HepG2 (cell line): Measurements from ENCODE around the gene RASA3. TPM values are rescaled to one million over a fixed set of nuclear protein-coding genes. Genes with fewer than 3 reads are reported as not detected.

Experiments
- ATAC-seq: fragments of 200-7000 bp; cut with Tn5 transposase; 3 replicates; pipeline ENCODE4 v1.9.1; 2020; ENCODE audit warnings: mild to moderate bottlenecking, moderate library complexity
- BruUV-seq: library from RNA; stranded (reverse); fragments of 400-500 nt; replicated peaks from 2 replicates; lab custom pipeline; 2021; lab: Mats Ljungman, UMichigan
- CTCF ChIA-PET: fragments of 300-600 bp; formaldehyde crosslinking; extraction: SDS; loops from one replicate; lab custom pipeline; 2021; ENCODE audit warnings: low total read pairs, inconsistent platforms, low intra/inter-chr PET ratio; lab: Yijun Ruan, JAX
- POLR2A ChIA-PET: fragments of 350-600 bp; sonication (Branson Sonifier 250); formaldehyde crosslinking; loops from one replicate; lab custom pipeline; 2020; ENCODE audit warnings: antibody characterized with exemption, inconsistent platforms; lab: Yijun Ruan, JAX
- DNase-seq: peaks from one replicate; pipeline ENCODE4 v3.0.0-alpha.2; 2015; ENCODE audit warnings: low spot score
- FAIRE-seq: peaks from 3 replicates; lab custom pipeline; 2011; peaks lifted over from hg19 to GRCh38; lab: Jason Lieb, UNC
- H2AFZ ChIP-seq: one replicate; pipeline ENCODE4 v1.6.1; 2011; ENCODE audit warnings: low read length, inconsistent platforms
- H3K27ac ChIP-seq: fragments of 300-600 bp; 3 replicates; pipeline ENCODE4 v1.8.0; 2011; ENCODE audit warnings: mixed run types, mild to moderate bottlenecking, mixed read lengths, low read length, inconsistent platforms; ENCODE audit not compliant: insufficient read depth; ENCODE audit errors: extremely low read length
- H3K27me3 ChIP-seq, 2 experiments: fragments of 200-600 bp in 1 of 2; 2 replicates in 1 of 2; 3 replicates in 1 of 2; pipeline versions ENCODE4 v1.6.0 to v1.8.0; 2011; ENCODE audit warnings: low read length in 2 of 2, mild to moderate bottlenecking in 2 of 2, moderate library complexity in 2 of 2, inconsistent platforms in 1 of 2; ENCODE audit not compliant: insufficient read depth in 2 of 2, control insufficient read depth in 1 of 2
- H3K36me3 ChIP-seq, 2 experiments: fragments of 200-600 bp in 1 of 2; replicated peaks in 1 of 2; 2 replicates in 1 of 2; 3 replicates in 1 of 2; pipeline versions ENCODE4 v1.5.1 to v1.8.0; 2011; ENCODE audit warnings: low read length in 2 of 2, inconsistent platforms in 1 of 2; ENCODE audit not compliant: insufficient read depth in 2 of 2, control insufficient read depth in 1 of 2
- H3K4me1 ChIP-seq: 2 replicates; pipeline ENCODE4 v1.5.1; 2012; ENCODE audit warnings: low read length, inconsistent platforms; ENCODE audit not compliant: insufficient read depth
- H3K4me2 ChIP-seq: 2 replicates; pipeline ENCODE4 v1.6.0; 2011; ENCODE audit warnings: low read depth, low read length, inconsistent platforms
- H3K4me3 ChIP-seq, 3 experiments: fragments of 200-600 bp in 1 of 3; sonication (generic), shearing (Covaris generic) in 1 of 3; replicated peaks in 1 of 3; 2 replicates each; pipeline ENCODE4 v1.5.1; 2011 to 2016; ENCODE audit warnings: low read length in 3 of 3, inconsistent platforms in 2 of 3, low read depth in 2 of 3, mild to moderate bottlenecking in 2 of 3, control low read depth in 1 of 3, mixed read lengths in 1 of 3; ENCODE audit not compliant: insufficient read depth in 1 of 3
- H3K79me2 ChIP-seq: one replicate; pipeline ENCODE4 v1.6.1; 2011; ENCODE audit warnings: low read length, inconsistent platforms; ENCODE audit not compliant: insufficient read depth
- H3K9ac ChIP-seq: 2 replicates; pipeline ENCODE4 v1.6.0; 2011; ENCODE audit warnings: mild to moderate bottlenecking, low read depth, low read length, inconsistent platforms; ENCODE audit not compliant: insufficient read depth
- H3K9me3 ChIP-seq: 2 replicates; pipeline ENCODE4 v1.5.1; 2012; ENCODE audit warnings: mild to moderate bottlenecking, low read length
- H4K20me1 ChIP-seq: 2 replicates; pipeline ENCODE4 v1.6.0; 2011; ENCODE audit warnings: inconsistent platforms, mild to moderate bottlenecking, low read length, moderate library complexity; ENCODE audit not compliant: insufficient read depth
- ELF4 ChIP-seq: sonication (generic); formaldehyde crosslinking; IDR thresholded peaks from 2 replicates; pipeline ENCODE4 v1.5.0; 2020; ENCODE audit warnings: missing genetic modification reagents, mild to moderate bottlenecking, moderate library complexity, borderline replicate concordance
- ESRRA ChIP-seq: sonication (generic); formaldehyde crosslinking; IDR thresholded peaks from 2 replicates; pipeline ENCODE4 v1.5.1; 2020; ENCODE audit warnings: mild to moderate bottlenecking, low read depth, missing genetic modification reagents
- HOXA5 ChIP-seq: sonication (generic); formaldehyde crosslinking; IDR thresholded peaks from 2 replicates; pipeline ENCODE4 v1.4.0; 2020; ENCODE audit warnings: missing genetic modification reagents
- WGBS: methylation state at CpG from one replicate; pipeline ENCODE4 v1.1.6; 2017; ENCODE audit warnings: low lambda C conversion rate; 5-methylcytosine and 5-hydroxymethylcytosine counted together
- in situ Hi-C: cut with HindIII; loops from 2 replicates; pipeline ENCODE4 v1.10.0; 2017; ENCODE audit warnings: low pct_unique_long_range_greater_than_20kb; ENCODE audit not compliant: extremely low pct_ligation_motif_present
- intact Hi-C: fragments of 100-400 bp; cut with micrococcal nuclease; formaldehyde crosslinking; loops from one replicate; pipeline ENCODE4 v1.10.0; 2022; ENCODE audit not compliant: unreplicated experiment
- polyA plus RNA-seq, 8 experiments: library from polyadenylated mRNA; depleted of rRNA in 3 of 8; stranded (reverse) in 7 of 8; unstranded in 1 of 8; fragments of >200 nt; fragmentation: Illumina TruSeq in 4 of 8; extraction: Trizol in 4 of 8; gene quantifications; 2 replicates each; pipeline versions ENCODE4 v1.2.1 to v1.2.3, GENCODE V29; 2011 to 2016; ENCODE audit warnings: low read depth in 4 of 8, missing spikeins in 1 of 8, mixed read lengths in 1 of 8; ENCODE audit not compliant: insufficient read depth in 1 of 8
- total RNA-seq, 5 experiments: library from RNA; depleted of rRNA; stranded (reverse); fragments of >200 nt; fragmentation: Illumina TruSeq; extraction: Trizol; gene quantifications; 2 replicates each; pipeline ENCODE4 v1.2.3, GENCODE V29; 2016; ENCODE audit warnings: low read depth in 1 of 5
- TF ChIP-seq, protein P1 (sequence below): sonication (generic); formaldehyde crosslinking; IDR thresholded peaks from 2 replicates; pipeline ENCODE4 v1.4.0; 2020; ENCODE audit warnings: mild to moderate bottlenecking, missing genetic modification reagents
- TF ChIP-seq, protein P2 (sequence below): sonication (generic); formaldehyde crosslinking; IDR thresholded peaks from 2 replicates; pipeline ENCODE4 v1.4.0; 2020; ENCODE audit warnings: missing genetic modification reagents

The RASA3 gene
- total and polyA plus RNA-seq, 2 of the 13 experiments (the other 11 are each of a cell fraction or from before 2014, with no cell fraction given) = 0.05 TPM; not detected in 1

DNA sequence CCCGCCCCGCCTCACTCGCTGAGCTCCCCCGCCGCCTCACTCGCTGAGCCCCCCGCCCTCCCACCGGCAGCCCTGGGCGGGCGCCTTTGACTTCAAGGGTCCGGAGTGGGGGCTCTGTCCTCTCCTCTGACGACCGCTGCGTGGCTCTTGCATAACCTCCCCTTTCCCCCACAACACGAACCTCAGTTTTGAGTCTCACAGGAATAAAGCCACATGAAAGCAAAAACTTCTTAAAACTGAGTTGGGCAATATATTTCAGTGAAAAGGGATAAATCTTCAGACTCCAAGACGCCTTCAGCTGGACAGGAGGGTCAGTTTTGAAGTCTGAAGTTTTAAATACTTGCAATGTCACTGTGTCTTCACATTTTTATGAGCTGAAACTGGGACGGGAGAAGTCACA is 87.9 kb downstream of the RASA3 start:
- BruUV-seq = no TSS peak
- CTCF ChIA-PET = no interaction called here
- in situ Hi-C loops = no loop called here

More for the DNA sequence above, 87.9 kb downstream of the RASA3 start:
- Histone ChIP-seq H3K9me3 (no peaks in the 10 kb centered on the region), H3K4me2 (no peak overlapping the region), H3K9ac (no peak overlapping the region), H3K36me3 (no peaks in the 10 kb centered on the region), H3K79me2 (no peaks in the 10 kb centered on the region), H2AFZ (no peak overlapping the region), H4K20me1 (no peaks in the 10 kb centered on the region), H3K4me1 (no peaks in the 10 kb centered on the region), H3K27me3 (peaks cover 1 to 31% of the 10 kb centered on the region in 2 experiments; a peak in 4 of 5 replicates), H3K27ac (no peak overlapping the region), H3K4me3 (no peak overlapping the region)
- DNase-seq = no peak
- TF ChIP-seq, protein P1, sequence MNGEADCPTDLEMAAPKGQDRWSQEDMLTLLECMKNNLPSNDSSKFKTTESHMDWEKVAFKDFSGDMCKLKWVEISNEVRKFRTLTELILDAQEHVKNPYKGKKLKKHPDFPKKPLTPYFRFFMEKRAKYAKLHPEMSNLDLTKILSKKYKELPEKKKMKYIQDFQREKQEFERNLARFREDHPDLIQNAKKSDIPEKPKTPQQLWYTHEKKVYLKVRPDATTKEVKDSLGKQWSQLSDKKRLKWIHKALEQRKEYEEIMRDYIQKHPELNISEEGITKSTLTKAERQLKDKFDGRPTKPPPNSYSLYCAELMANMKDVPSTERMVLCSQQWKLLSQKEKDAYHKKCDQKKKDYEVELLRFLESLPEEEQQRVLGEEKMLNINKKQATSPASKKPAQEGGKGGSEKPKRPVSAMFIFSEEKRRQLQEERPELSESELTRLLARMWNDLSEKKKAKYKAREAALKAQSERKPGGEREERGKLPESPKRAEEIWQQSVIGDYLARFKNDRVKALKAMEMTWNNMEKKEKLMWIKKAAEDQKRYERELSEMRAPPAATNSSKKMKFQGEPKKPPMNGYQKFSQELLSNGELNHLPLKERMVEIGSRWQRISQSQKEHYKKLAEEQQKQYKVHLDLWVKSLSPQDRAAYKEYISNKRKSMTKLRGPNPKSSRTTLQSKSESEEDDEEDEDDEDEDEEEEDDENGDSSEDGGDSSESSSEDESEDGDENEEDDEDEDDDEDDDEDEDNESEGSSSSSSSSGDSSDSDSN (CRISPR knock-in tag) = no peak
- TF ChIP-seq HOXA5 (CRISPR knock-in tag) (no peak), ELF4 (CRISPR knock-in tag) (no peak), ESRRA (CRISPR knock-in tag) (no peak)
- TF ChIP-seq, protein P2, sequence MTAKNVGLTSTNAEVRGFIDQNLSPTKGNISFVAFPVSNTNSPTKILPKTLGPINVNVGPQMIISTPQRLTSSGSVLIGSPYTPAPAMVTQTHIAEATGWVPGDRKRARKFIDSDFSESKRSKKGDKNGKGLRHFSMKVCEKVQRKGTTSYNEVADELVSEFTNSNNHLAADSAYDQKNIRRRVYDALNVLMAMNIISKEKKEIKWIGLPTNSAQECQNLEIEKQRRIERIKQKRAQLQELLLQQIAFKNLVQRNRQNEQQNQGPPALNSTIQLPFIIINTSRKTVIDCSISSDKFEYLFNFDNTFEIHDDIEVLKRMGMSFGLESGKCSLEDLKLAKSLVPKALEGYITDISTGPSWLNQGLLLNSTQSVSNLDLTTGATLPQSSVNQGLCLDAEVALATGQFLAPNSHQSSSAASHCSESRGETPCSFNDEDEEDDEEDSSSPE (CRISPR knock-in tag) = no peak
- intact Hi-C loops = no loop called here
- no peak for FAIRE-seq
- 58% methylated on average over 16 of the region's 17 CpGs for WGBS
- POLR2A ChIA-PET = no interaction called here
- ATAC-seq = no peak
